ENCODE measurements around the gene MVB12B.

DNA sequence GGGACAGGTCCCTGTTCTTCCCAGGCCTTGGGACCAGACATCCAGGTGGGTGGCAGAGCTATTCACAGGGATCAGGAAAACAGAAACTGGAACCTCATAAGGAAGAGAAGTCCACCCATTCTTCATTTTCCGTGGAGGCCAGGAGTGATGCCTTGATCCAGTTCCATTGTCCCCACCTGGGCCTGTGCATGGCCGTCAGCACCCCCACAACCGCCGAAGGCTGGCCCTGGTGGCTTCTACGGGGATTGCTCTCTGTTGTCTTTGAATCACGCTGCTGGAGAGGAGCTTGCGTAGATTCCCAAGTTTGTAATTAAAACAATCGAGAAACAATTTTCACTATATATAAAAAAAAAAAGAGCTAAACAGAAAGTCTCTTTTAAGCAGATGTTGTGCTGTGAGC, 134.4 kb downstream of the MVB12B start:
- TF ChIP-seq, protein P1, sequence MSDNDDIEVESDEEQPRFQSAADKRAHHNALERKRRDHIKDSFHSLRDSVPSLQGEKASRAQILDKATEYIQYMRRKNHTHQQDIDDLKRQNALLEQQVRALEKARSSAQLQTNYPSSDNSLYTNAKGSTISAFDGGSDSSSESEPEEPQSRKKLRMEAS (IDR thresholded peaks at IDR 0.05) = no peak
- TF ChIP-seq, protein P2, sequence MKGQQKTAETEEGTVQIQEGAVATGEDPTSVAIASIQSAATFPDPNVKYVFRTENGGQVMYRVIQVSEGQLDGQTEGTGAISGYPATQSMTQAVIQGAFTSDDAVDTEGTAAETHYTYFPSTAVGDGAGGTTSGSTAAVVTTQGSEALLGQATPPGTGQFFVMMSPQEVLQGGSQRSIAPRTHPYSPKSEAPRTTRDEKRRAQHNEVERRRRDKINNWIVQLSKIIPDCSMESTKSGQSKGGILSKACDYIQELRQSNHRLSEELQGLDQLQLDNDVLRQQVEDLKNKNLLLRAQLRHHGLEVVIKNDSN (IDR thresholded peaks at IDR 0.05) = no peak
- TF ChIP-seq CREB1 (IDR thresholded peaks at IDR 0.05; ENCODE audit: low read depth) (no peak), CEBPB (IDR thresholded peaks at IDR 0.05) (no peak)
- TF ChIP-seq, protein P3, sequence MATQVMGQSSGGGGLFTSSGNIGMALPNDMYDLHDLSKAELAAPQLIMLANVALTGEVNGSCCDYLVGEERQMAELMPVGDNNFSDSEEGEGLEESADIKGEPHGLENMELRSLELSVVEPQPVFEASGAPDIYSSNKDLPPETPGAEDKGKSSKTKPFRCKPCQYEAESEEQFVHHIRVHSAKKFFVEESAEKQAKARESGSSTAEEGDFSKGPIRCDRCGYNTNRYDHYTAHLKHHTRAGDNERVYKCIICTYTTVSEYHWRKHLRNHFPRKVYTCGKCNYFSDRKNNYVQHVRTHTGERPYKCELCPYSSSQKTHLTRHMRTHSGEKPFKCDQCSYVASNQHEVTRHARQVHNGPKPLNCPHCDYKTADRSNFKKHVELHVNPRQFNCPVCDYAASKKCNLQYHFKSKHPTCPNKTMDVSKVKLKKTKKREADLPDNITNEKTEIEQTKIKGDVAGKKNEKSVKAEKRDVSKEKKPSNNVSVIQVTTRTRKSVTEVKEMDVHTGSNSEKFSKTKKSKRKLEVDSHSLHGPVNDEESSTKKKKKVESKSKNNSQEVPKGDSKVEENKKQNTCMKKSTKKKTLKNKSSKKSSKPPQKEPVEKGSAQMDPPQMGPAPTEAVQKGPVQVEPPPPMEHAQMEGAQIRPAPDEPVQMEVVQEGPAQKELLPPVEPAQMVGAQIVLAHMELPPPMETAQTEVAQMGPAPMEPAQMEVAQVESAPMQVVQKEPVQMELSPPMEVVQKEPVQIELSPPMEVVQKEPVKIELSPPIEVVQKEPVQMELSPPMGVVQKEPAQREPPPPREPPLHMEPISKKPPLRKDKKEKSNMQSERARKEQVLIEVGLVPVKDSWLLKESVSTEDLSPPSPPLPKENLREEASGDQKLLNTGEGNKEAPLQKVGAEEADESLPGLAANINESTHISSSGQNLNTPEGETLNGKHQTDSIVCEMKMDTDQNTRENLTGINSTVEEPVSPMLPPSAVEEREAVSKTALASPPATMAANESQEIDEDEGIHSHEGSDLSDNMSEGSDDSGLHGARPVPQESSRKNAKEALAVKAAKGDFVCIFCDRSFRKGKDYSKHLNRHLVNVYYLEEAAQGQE (IDR thresholded peaks at IDR 0.05; ENCODE audit: low read depth) = no peak

Data from Ishikawa (cell line).